ENCODE data around the gene KLF11.
A peak's percentile ranks its signal among the peaks of the same experiment; 100 is the strongest.

Gene KLF11

GRCh38 chr2:10022445-10022844, 20.9 kb upstream of the KLF11 start:
- DNase-seq, result no peak
- peak overlapping the region; percentile 59 for H3K27ac ChIP-seq
- no peak overlapping the region for H3K4me3 ChIP-seq (ENCODE audit: low read depth, low read length)
- no peaks in the 10 kb centered on the region for H3K36me3 ChIP-seq
- H3K27me3 ChIP-seq (ENCODE audit: insufficient read depth, low read depth, severe bottlenecking), result no peaks in the 10 kb centered on the region
- peak; percentile 9; the same call in 1 of the 2 replicates for TF ChIP-seq CTCF (IDR thresholded peaks at IDR 0.05; ENCODE audit: low read depth, low read length)
- peaks cover 4% of the 10 kb centered on the region for H3K9me3 ChIP-seq (ENCODE audit: severe bottlenecking)

GRCh38 chr2:10022966-10023662, 20.2 kb upstream of the KLF11 start:
- no peak for DNase-seq
- no peak overlapping the region for H3K27ac ChIP-seq
- H3K27me3 ChIP-seq (ENCODE audit: insufficient read depth, low read depth, severe bottlenecking), result no peaks in the 10 kb centered on the region
- H3K4me3 ChIP-seq (ENCODE audit: low read depth, low read length), result no peak overlapping the region
- TF ChIP-seq CTCF (IDR thresholded peaks at IDR 0.05; ENCODE audit: low read depth, low read length), result peak; percentile 55
- no peaks in the 10 kb centered on the region for H3K36me3 ChIP-seq
- H3K9me3 ChIP-seq (ENCODE audit: severe bottlenecking), result no peaks in the 10 kb centered on the region

- Histone ChIP-seq H3K27me3 (ENCODE audit: insufficient read depth, low read depth, severe bottlenecking) (no peaks in the 10 kb centered on the region), H3K9me3 (ENCODE audit: severe bottlenecking) (no peaks in the 10 kb centered on the region), H3K36me3 (no peaks in the 10 kb centered on the region), H3K4me3 (ENCODE audit: low read depth, low read length) (no peak overlapping the region), H3K27ac (no peak overlapping the region)
- no peak for TF ChIP-seq CTCF (IDR thresholded peaks at IDR 0.05; ENCODE audit: low read depth, low read length)
- DNase-seq, result no peak
Observed at GRCh38 chr2:10026940-10027569, 16.3 kb upstream of the KLF11 start.

GRCh38 chr2:10027660-10028330, 15.6 kb upstream of the KLF11 start:
- no peak for DNase-seq
- no peaks in the 10 kb centered on the region for H3K27me3 ChIP-seq (ENCODE audit: insufficient read depth, low read depth, severe bottlenecking)
- no peak for TF ChIP-seq CTCF (IDR thresholded peaks at IDR 0.05; ENCODE audit: low read depth, low read length)

GRCh38 chr2:10028407-10028987, 14.9 kb upstream of the KLF11 start:
- Histone ChIP-seq H3K4me3 (ENCODE audit: low read depth, low read length) (no peak overlapping the region), H3K36me3 (no peaks in the 10 kb centered on the region), H3K27ac (peak overlapping the region; percentile 90), H3K27me3 (ENCODE audit: insufficient read depth, low read depth, severe bottlenecking) (no peaks in the 10 kb centered on the region), H3K9me3 (ENCODE audit: severe bottlenecking) (no peaks in the 10 kb centered on the region)
- TF ChIP-seq CTCF (IDR thresholded peaks at IDR 0.05; ENCODE audit: low read depth, low read length), result peak; percentile 16; the same call in 1 of the 2 replicates
- DNase-seq, result no peak

More at GRCh38 chr2:10027660-10028330, 15.6 kb upstream of the KLF11 start:
- H3K9me3 ChIP-seq (ENCODE audit: severe bottlenecking), result no peaks in the 10 kb centered on the region
- H3K36me3 ChIP-seq, result no peaks in the 10 kb centered on the region
- H3K27ac ChIP-seq, result no peak overlapping the region
- H3K4me3 ChIP-seq (ENCODE audit: low read depth, low read length), result no peak overlapping the region

Measured in WERI-Rb-1 (cell line).